A673 (cell line): ENCODE measurements around the gene CNIH3. TPM values are rescaled to one million over a fixed set of nuclear protein-coding genes. Genes with fewer than 3 reads are reported as not detected.

Experiments used
- BruUV-seq: library from RNA; stranded (reverse); fragments of 400-500 nt; replicated peaks from 2 replicates; lab custom pipeline; 2021; lab: Mats Ljungman, UMichigan
- CTCF ChIA-PET: fragments of 300-600 bp; sonication (Branson Sonifier 250); formaldehyde crosslinking; loops from one replicate; lab custom pipeline; 2022; ENCODE audit warnings: antibody characterized with exemption; lab: Charles Lee
- POLR2A ChIA-PET: fragments of 300-600 bp; sonication (Branson Sonifier 250); formaldehyde crosslinking; loops from one replicate; lab custom pipeline; 2022; ENCODE audit warnings: antibody characterized with exemption; ENCODE audit not compliant: low non-redundant PET; lab: Charles Lee
- DNase-seq: peaks from one replicate; pipeline ENCODE4 v3.0.0-alpha.2; 2015; ENCODE audit warnings: low spot score
- H3K27ac ChIP-seq: fragments of 200-600 bp; sonication (generic); 2 replicates; pipeline ENCODE4 v1.5.1; 2016; ENCODE audit warnings: mixed run types, low read depth, mild to moderate bottlenecking, mixed read lengths, antibody characterized with exemption, low read length; ENCODE audit not compliant: poor library complexity, severe bottlenecking
- H3K27me3 ChIP-seq: fragments of 200-600 bp; sonication (generic); replicated peaks from 2 replicates; pipeline ENCODE4 v1.6.1; 2017; ENCODE audit warnings: mixed run types, low read depth, mild to moderate bottlenecking, mixed read lengths, antibody characterized with exemption, low read length; ENCODE audit not compliant: insufficient read depth, poor library complexity
- H3K36me3 ChIP-seq: fragments of 200-600 bp; sonication (generic); 2 replicates; pipeline ENCODE4 v1.6.1; 2016; ENCODE audit warnings: mixed run types, mild to moderate bottlenecking, mixed read lengths, antibody characterized with exemption, low read length; ENCODE audit not compliant: insufficient read depth, poor library complexity, severe bottlenecking
- H3K4me1 ChIP-seq: fragments of 200-600 bp; sonication (generic); 2 replicates; pipeline ENCODE4 v1.6.1; 2017; ENCODE audit warnings: mixed run types, mild to moderate bottlenecking, mixed read lengths, antibody characterized with exemption, low read length; ENCODE audit not compliant: insufficient read depth, poor library complexity, severe bottlenecking
- H3K4me3 ChIP-seq: fragments of 200-600 bp; sonication (generic); 2 replicates; pipeline ENCODE4 v1.5.1; 2016; ENCODE audit warnings: low read depth, mixed run types, mild to moderate bottlenecking, mixed read lengths, low read length; ENCODE audit not compliant: poor library complexity, severe bottlenecking
- H3K9me3 ChIP-seq: fragments of 200-600 bp; sonication (generic); 2 replicates; pipeline ENCODE4 v1.6.1; 2016; ENCODE audit warnings: mixed run types, low read depth, mild to moderate bottlenecking, mixed read lengths, antibody characterized with exemption, low read length; ENCODE audit not compliant: poor library complexity, severe bottlenecking
- CTCF ChIP-seq: fragments of 300-800, 200-600 bp; sonication (generic); conservative IDR thresholded peaks from 2 replicates; pipeline ENCODE4 v1.5.1; 2017; ENCODE audit warnings: low read depth, mild to moderate bottlenecking, antibody characterized with exemption, low read length, moderate library complexity, mixed read lengths
- EZH2 ChIP-seq: fragments of 200-600 bp; sonication (generic); IDR thresholded peaks from 2 replicates; pipeline ENCODE4 v1.6.1; 2017; ENCODE audit warnings: borderline replicate concordance, low read depth, mild to moderate bottlenecking, mixed read lengths, antibody characterized with exemption, low read length; ENCODE audit not compliant: poor library complexity, severe bottlenecking
- intact Hi-C: fragments of 100-400 bp; cut with micrococcal nuclease; formaldehyde crosslinking; loops from one replicate; pipeline ENCODE4 v1.10.0; 2022; ENCODE audit not compliant: unreplicated experiment
- total RNA-seq: library from RNA; stranded (reverse); gene quantifications from 2 replicates; pipeline ENCODE4 v1.2.3, GENCODE V29; 2021

CNIH3 gene
- total RNA-seq, 1 experiment from 2014 or later = 3.8 TPM

- CTCF ChIA-PET = no interaction called here
- Histone ChIP-seq H3K27me3 (no peaks in the 10 kb centered on the region), H3K9me3 (no peaks in the 10 kb centered on the region), H3K4me1 (no peaks in the 10 kb centered on the region), H3K4me3 (no peak overlapping the region), H3K36me3 (no peaks in the 10 kb centered on the region), H3K27ac (no peak overlapping the region)
- TF ChIP-seq CTCF (no peak), EZH2 (no peak)
- POLR2A ChIA-PET = no interaction called here
- no TSS peak for BruUV-seq
- DNase-seq = no peak
- intact Hi-C loops = no loop called here
These were observed 10.5 kb upstream of the CNIH3 start for GRCh38 chr1:224605482-224606181.

- Histone ChIP-seq H3K27me3 (no peaks in the 10 kb centered on the region), H3K4me3 (no peak overlapping the region), H3K4me1 (no peaks in the 10 kb centered on the region), H3K27ac (no peak overlapping the region), H3K9me3 (no peaks in the 10 kb centered on the region), H3K36me3 (no peaks in the 10 kb centered on the region)
- TF ChIP-seq CTCF = no peak
- no peak for TF ChIP-seq EZH2
- CTCF ChIA-PET = no interaction called here
- no peak for DNase-seq
- BruUV-seq = no TSS peak
- intact Hi-C loops = no loop called here
- POLR2A ChIA-PET = no interaction called here
These were observed 8.6 kb upstream of the CNIH3 start for GRCh38 chr1:224607188-224608148.

- intact Hi-C loops = no loop called here
- POLR2A ChIA-PET = no interaction called here
- H3K9me3 ChIP-seq = no peaks in the 10 kb centered on the region
- TF ChIP-seq EZH2 = no peak
- no peak for TF ChIP-seq CTCF
- H3K27ac ChIP-seq = no peak overlapping the region
- no peaks in the 10 kb centered on the region for H3K27me3 ChIP-seq
- no TSS peak for BruUV-seq
- CTCF ChIA-PET = no interaction called here
- no peak for DNase-seq
- no peak overlapping the region for H3K4me3 ChIP-seq
- no peaks in the 10 kb centered on the region for H3K4me1 ChIP-seq
- no peaks in the 10 kb centered on the region for H3K36me3 ChIP-seq
These were observed 6.8 kb upstream of the CNIH3 start for GRCh38 chr1:224609333-224609732.
